Measurements from ENCODE around the gene PDE4D. TPM values are rescaled to one million over a fixed set of nuclear protein-coding genes. Genes with fewer than 3 reads are reported as not detected.

PDE4D gene
- total and polyA plus RNA-seq, 2 donors (not counting 1 experiment from before 2014, with no cell fraction given), result 14.9 to 171 TPM

DNA sequence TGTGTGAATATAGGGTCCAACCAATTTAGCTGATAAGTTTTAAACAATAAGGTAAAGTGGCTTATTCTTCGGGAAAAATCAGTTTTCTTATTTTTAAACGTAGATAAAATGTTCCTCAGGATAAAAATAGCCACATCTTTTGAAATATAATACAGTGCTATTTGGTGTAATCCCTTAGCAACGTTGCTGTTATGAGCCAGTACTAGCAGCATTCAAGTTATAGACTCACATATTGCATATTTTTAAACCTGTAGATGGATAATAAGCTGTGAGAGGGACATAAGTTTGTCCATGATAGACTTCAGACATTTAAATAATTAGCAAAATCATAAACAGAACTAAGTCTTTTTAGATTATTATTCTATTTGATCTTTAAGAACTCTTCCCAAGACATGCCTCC, 6.3 kb downstream of the PDE4D start:
- H3K4me2 ChIP-seq (replicated peaks; ENCODE audit: low read depth, low read length, poor library complexity, severe bottlenecking), result no peak overlapping the region
- intact Hi-C loops (cut with micrococcal nuclease), result no loop called here
- ChIA-PET CTCF (no interaction called here), POLR2A (no interaction called here)
- H4K20me1 ChIP-seq (ENCODE audit: control insufficient read depth, insufficient read depth, low read length, poor library complexity, severe bottlenecking), result no peaks in the 10 kb centered on the region
- H3K36me3 ChIP-seq (replicated peaks in 1 of 2; ENCODE audit: control extremely low read depth in 1 of 2, control insufficient read depth in 1 of 2, extremely low read depth in 1 of 2, insufficient read depth in 2 of 2, low read length in 1 of 2), result no peaks in the 10 kb centered on the region
- whole genome bisulfite sequencing (ENCODE audit: insufficient coverage), result no CpG with 5 or more reads among the region's 3 CpGs
- TF ChIP-seq CTCF (IDR thresholded peaks at IDR 0.05), result no peak
- TF ChIP-seq EZH2 (IDR thresholded peaks at IDR 0.05; ENCODE audit: borderline replicate concordance, insufficient read depth, low read depth, low read length, poor library complexity, severe bottlenecking), result no peak
- H3K27ac ChIP-seq (ENCODE audit: low read length in 2 of 2), result no peak overlapping the region
- H3K27me3 Mint-ChIP-seq, result peaks cover 16% of the 10 kb centered on the region
- no peaks in the 10 kb centered on the region for H3K9me3 Mint-ChIP-seq (ENCODE audit: insufficient read depth)
- no peaks in the 10 kb centered on the region for H3K4me1 Mint-ChIP-seq
- H3K27me3 ChIP-seq (replicated peaks in 1 of 4; ENCODE audit: control extremely low read depth in 1 of 4, control insufficient read depth in 3 of 4, insufficient read depth in 4 of 4, low read length in 3 of 4), result peaks cover 0 to 9% (median 8%) of the 10 kb centered on the region in 4 experiments
- no peak overlapping the region for H3K27ac Mint-ChIP-seq
- H3K9ac ChIP-seq (ENCODE audit: low read length), result no peak overlapping the region
- peaks cover 0 to 1% of the 10 kb centered on the region in 2 donors for H3K4me1 ChIP-seq (ENCODE audit: control insufficient read depth in 2 of 2, insufficient read depth in 2 of 2, low read length in 2 of 2)
- no peaks in the 10 kb centered on the region for H3K79me2 ChIP-seq (ENCODE audit: control insufficient read depth, insufficient read depth, low read length)
- no peak for DNase-seq
- ATAC-seq (ENCODE audit: low read depth), result no peak
- H2AFZ ChIP-seq (ENCODE audit: insufficient read depth, low read depth, low read length, poor library complexity, severe bottlenecking), result no peak overlapping the region
- H3K4me3 ChIP-seq (ENCODE audit: control extremely low read depth in 1 of 5, extremely low read depth in 1 of 5, insufficient read depth in 1 of 5, low read depth in 2 of 5, low read length in 4 of 5), result no peak overlapping the region
- no peak overlapping the region for H3K4me3 Mint-ChIP-seq
- no peaks in the 10 kb centered on the region for H3K9me3 ChIP-seq (ENCODE audit: control extremely low read depth in 1 of 3, control insufficient read depth in 2 of 3, insufficient read depth in 1 of 3, low read length in 2 of 3)

GRCh38 chr5:59874675-59875074, 18.9 kb downstream of the PDE4D start:
- no peaks in the 10 kb centered on the region for H3K27me3 ChIP-seq (replicated peaks in 1 of 4; ENCODE audit: control extremely low read depth in 1 of 4, control insufficient read depth in 3 of 4, insufficient read depth in 4 of 4, low read length in 3 of 4)
- intact Hi-C loops (cut with micrococcal nuclease), result no loop called here
- H3K4me2 ChIP-seq (replicated peaks; ENCODE audit: low read depth, low read length, poor library complexity, severe bottlenecking), result no peak overlapping the region
- no peaks in the 10 kb centered on the region for H3K4me1 Mint-ChIP-seq
- WGBS (ENCODE audit: insufficient coverage), result no CpG with 5 or more reads among the region's 1 CpG
- H3K27ac ChIP-seq (ENCODE audit: low read length in 2 of 2), result no peak overlapping the region
- H3K4me3 Mint-ChIP-seq, result no peak overlapping the region
- H3K27me3 Mint-ChIP-seq, result peaks cover 3% of the 10 kb centered on the region
- DNase-seq, result no peak
- CTCF ChIA-PET, result no interaction called here
- H3K9me3 ChIP-seq (ENCODE audit: control extremely low read depth in 1 of 3, control insufficient read depth in 2 of 3, insufficient read depth in 1 of 3, low read length in 2 of 3), result no peaks in the 10 kb centered on the region
- H3K36me3 ChIP-seq (replicated peaks in 1 of 2; ENCODE audit: control extremely low read depth in 1 of 2, control insufficient read depth in 1 of 2, extremely low read depth in 1 of 2, insufficient read depth in 2 of 2, low read length in 1 of 2), result no peaks in the 10 kb centered on the region
- POLR2A ChIA-PET, result no interaction called here
- no peaks in the 10 kb centered on the region for H3K9me3 Mint-ChIP-seq (ENCODE audit: insufficient read depth)
- H2AFZ ChIP-seq (ENCODE audit: insufficient read depth, low read depth, low read length, poor library complexity, severe bottlenecking), result no peak overlapping the region
- no peak for ATAC-seq (ENCODE audit: low read depth)
- no peaks in the 10 kb centered on the region for H3K79me2 ChIP-seq (ENCODE audit: control insufficient read depth, insufficient read depth, low read length)
- H3K4me3 ChIP-seq (ENCODE audit: control extremely low read depth in 1 of 5, extremely low read depth in 1 of 5, insufficient read depth in 1 of 5, low read depth in 2 of 5, low read length in 4 of 5), result no peak overlapping the region
- H4K20me1 ChIP-seq (ENCODE audit: control insufficient read depth, insufficient read depth, low read length, poor library complexity, severe bottlenecking), result no peaks in the 10 kb centered on the region
- H3K4me1 ChIP-seq (ENCODE audit: control insufficient read depth in 2 of 2, insufficient read depth in 2 of 2, low read length in 2 of 2), result no peaks in the 10 kb centered on the region
- no peak overlapping the region for H3K27ac Mint-ChIP-seq
- TF ChIP-seq EZH2 (IDR thresholded peaks at IDR 0.05; ENCODE audit: borderline replicate concordance, insufficient read depth, low read depth, low read length, poor library complexity, severe bottlenecking), result no peak
- H3K9ac ChIP-seq (ENCODE audit: low read length), result no peak overlapping the region
